Osteoblast (primary cell): Measurements from ENCODE around the gene HHLA2. TPM values are rescaled to one million over a fixed set of nuclear protein-coding genes. Genes with fewer than 3 reads are reported as not detected.

Experiments
- DNase-seq: peaks from one replicate; pipeline ENCODE4 v3.0.0; 2011; ENCODE audit warnings: low spot score, mixed read lengths; ENCODE audit not compliant: insufficient read length; ENCODE audit errors: missing footprints
- H2AFZ ChIP-seq: 2 replicates; pipeline ENCODE4 v1.6.0; 2011; ENCODE audit warnings: mild to moderate bottlenecking, low read length
- H3K27ac ChIP-seq: 2 replicates; pipeline ENCODE4 v1.5.1; 2011; ENCODE audit warnings: mild to moderate bottlenecking, low read depth, low read length, moderate library complexity
- H3K27me3 ChIP-seq: 2 replicates; pipeline ENCODE4 v1.6.0; 2012; ENCODE audit warnings: mild to moderate bottlenecking, control low read depth, inconsistent platforms, low read length, moderate library complexity; ENCODE audit not compliant: insufficient read depth
- H3K36me3 ChIP-seq: 2 replicates; pipeline ENCODE4 v1.5.1; 2011; ENCODE audit warnings: mild to moderate bottlenecking, low read length, control low read depth, moderate library complexity; ENCODE audit not compliant: insufficient read depth
- H3K4me1 ChIP-seq: 2 replicates; pipeline ENCODE4 v1.5.1; 2011; ENCODE audit warnings: mild to moderate bottlenecking, low read length, control low read depth, moderate library complexity; ENCODE audit not compliant: insufficient read depth
- H3K4me2 ChIP-seq: 2 replicates; pipeline ENCODE4 v1.6.0; 2011; ENCODE audit warnings: mild to moderate bottlenecking, low read length; ENCODE audit not compliant: insufficient read depth
- H3K4me3 ChIP-seq: fragments of 200-600 bp; sonication (generic); 3 replicates; pipeline ENCODE4 v1.5.1; 2012; ENCODE audit warnings: mild to moderate bottlenecking, low read length, inconsistent platforms; ENCODE audit not compliant: insufficient read depth
- H3K79me2 ChIP-seq: 2 replicates; pipeline ENCODE4 v1.6.0; 2012; ENCODE audit warnings: mild to moderate bottlenecking, low read length, control low read depth, inconsistent platforms; ENCODE audit not compliant: insufficient read depth
- H3K9me3 ChIP-seq: 2 replicates; pipeline ENCODE4 v1.5.1; 2011; ENCODE audit warnings: low read depth, low read length, control low read depth
- H4K20me1 ChIP-seq: 2 replicates; pipeline ENCODE4 v1.6.0; 2012; ENCODE audit warnings: mild to moderate bottlenecking, low read length, control low read depth; ENCODE audit not compliant: insufficient read depth
- total RNA-seq: library from RNA; depleted of rRNA; stranded (reverse); fragments of >200 nt; gene quantifications from 2 replicates; pipeline ENCODE4 v1.2.3, GENCODE V29; 2012
- TF ChIP-seq, protein P1 (sequence below): IDR thresholded peaks from 2 replicates; pipeline ENCODE4 v1.5.1; 2011; ENCODE audit warnings: mild to moderate bottlenecking, low read depth, low read length, moderate library complexity; ENCODE audit errors: extremely low read depth

Gene HHLA2
- total RNA-seq, 1 donor = not detected

DNA sequence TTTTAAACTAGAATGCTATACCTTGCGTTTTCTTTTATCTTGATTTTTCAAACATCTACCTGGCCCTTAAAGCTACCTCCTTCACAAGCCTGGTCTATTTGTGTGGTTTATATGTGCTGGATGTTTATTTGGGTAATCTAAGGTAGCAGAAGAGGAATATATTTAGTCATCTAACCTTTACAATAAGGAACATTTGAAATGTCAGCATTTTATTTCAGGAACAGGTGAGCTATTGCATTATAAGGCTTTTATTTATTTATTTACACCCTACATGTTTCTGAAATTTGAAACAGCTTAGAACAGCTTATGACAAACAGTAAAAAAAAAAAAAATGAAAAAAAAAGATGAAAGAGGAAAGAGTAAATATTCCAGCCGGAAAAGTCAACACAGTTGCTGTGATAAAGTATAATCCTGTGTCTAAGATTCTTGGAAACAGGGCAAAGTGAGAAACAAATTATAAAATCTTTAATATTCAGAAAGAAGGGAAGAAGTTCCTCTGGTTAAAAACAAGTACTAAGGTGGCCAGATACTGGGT lies 19.5 kb downstream of the HHLA2 start:
- no peaks in the 10 kb centered on the region for H3K9me3 ChIP-seq
- H3K79me2 ChIP-seq = no peaks in the 10 kb centered on the region
- TF ChIP-seq, protein P1, sequence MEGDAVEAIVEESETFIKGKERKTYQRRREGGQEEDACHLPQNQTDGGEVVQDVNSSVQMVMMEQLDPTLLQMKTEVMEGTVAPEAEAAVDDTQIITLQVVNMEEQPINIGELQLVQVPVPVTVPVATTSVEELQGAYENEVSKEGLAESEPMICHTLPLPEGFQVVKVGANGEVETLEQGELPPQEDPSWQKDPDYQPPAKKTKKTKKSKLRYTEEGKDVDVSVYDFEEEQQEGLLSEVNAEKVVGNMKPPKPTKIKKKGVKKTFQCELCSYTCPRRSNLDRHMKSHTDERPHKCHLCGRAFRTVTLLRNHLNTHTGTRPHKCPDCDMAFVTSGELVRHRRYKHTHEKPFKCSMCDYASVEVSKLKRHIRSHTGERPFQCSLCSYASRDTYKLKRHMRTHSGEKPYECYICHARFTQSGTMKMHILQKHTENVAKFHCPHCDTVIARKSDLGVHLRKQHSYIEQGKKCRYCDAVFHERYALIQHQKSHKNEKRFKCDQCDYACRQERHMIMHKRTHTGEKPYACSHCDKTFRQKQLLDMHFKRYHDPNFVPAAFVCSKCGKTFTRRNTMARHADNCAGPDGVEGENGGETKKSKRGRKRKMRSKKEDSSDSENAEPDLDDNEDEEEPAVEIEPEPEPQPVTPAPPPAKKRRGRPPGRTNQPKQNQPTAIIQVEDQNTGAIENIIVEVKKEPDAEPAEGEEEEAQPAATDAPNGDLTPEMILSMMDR = no peak
- H3K4me2 ChIP-seq = no peak overlapping the region
- no peak overlapping the region for H3K4me3 ChIP-seq
- no peaks in the 10 kb centered on the region for H4K20me1 ChIP-seq
- peaks cover 7% of the 10 kb centered on the region for H3K4me1 ChIP-seq
- DNase-seq = no peak
- H3K36me3 ChIP-seq = no peaks in the 10 kb centered on the region
- no peak overlapping the region for H2AFZ ChIP-seq
- H3K27ac ChIP-seq = no peak overlapping the region
- peaks cover 3% of the 10 kb centered on the region for H3K27me3 ChIP-seq

DNA sequence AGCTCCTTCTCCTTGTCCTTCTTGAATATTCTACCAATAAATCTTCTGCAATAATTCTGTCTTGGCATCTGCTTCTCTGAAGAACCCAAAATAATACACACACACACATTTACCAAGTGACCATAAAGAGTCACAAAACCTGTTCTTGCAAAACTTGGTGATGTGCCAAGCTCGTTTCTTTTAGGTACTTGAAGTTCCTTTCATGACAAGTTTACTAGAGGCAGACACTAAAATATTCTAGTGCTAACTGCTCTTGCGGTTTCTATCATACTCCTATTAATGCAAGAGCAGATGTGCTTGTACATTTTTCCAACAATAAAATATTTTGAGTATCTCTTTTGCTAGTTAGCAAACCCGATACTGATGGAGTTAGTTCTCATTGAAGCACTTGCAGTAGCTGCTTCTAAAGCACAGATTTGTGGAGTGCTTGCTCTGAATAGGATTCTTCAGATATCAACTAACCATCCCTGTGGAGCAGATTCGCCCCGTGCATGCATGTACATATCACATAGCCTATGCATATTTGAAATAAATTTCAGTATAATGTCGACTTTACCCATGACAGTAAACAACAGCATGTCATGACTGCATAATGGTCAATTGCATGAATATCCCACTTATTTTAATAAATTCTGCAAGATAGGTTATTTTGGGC lies 23.2 kb downstream of the HHLA2 start:
- no peak overlapping the region for H3K4me2 ChIP-seq
- H3K4me3 ChIP-seq = no peak overlapping the region
- no peaks in the 10 kb centered on the region for H3K4me1 ChIP-seq
- H3K79me2 ChIP-seq = no peaks in the 10 kb centered on the region
- no peaks in the 10 kb centered on the region for H3K9me3 ChIP-seq
- H4K20me1 ChIP-seq = no peaks in the 10 kb centered on the region
- H3K27me3 ChIP-seq = peaks cover 8% of the 10 kb centered on the region
- H3K36me3 ChIP-seq = no peaks in the 10 kb centered on the region
- H2AFZ ChIP-seq = no peak overlapping the region
- TF ChIP-seq, protein P1 = no peak
- H3K27ac ChIP-seq = no peak overlapping the region
- DNase-seq = no peak

DNA sequence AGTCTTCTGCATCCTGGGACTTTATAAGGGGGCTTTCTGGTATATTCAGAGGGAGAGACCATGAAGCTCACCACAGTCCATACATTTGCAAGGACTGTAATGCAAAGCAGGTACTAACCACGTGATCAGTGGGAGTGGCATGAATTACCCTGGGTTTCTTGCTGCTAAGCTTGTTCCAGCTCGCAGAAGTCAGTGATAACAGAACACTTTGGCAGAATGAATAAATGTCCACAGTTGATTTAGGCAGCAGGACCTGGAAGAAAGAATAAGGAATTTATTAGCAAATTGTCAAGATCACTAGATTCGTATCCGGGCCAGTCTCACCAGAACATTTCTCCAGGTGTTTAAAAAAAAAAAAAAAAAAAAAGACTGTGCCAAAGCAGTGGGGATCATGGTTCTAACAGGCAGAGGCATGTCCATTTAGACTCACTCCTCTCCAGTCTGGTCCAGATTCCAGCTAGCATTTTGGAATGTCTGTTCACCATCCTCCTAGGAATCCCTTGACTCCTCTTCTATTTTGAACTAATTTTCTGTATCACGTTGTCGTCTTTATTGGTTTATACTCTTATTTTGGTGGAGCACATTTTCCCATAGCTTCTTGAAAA lies 24.5 kb downstream of the HHLA2 start:
- Histone ChIP-seq H3K36me3 (no peaks in the 10 kb centered on the region), H4K20me1 (no peaks in the 10 kb centered on the region), H3K27ac (no peak overlapping the region), H3K4me2 (no peak overlapping the region), H3K4me1 (no peaks in the 10 kb centered on the region), H3K4me3 (no peak overlapping the region), H3K27me3 (peaks cover 8% of the 10 kb centered on the region), H3K9me3 (no peaks in the 10 kb centered on the region), H2AFZ (no peak overlapping the region), H3K79me2 (no peaks in the 10 kb centered on the region)
- TF ChIP-seq, protein P1 = no peak
- no peak for DNase-seq

DNA sequence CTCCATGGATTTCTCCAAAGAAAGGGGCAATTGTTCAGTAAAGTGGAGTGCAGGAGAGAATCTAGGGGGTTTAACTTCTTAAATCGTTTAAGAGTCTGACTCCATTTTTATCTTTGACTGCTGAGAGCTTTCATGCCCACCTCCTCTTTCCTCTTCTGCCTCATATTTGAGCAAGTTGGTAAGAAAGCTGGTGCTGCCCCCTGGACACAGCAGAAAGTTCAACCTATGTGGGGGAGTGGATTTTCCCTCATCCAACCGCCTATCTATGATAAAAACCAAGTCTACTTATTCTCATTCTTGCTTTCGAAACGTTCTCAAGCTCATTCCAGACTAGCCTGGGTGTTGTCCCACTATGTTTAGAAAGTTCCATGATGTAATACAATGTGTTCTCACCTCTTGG lies 26.0 kb downstream of the HHLA2 start:
- H3K4me2 ChIP-seq = no peak overlapping the region
- no peaks in the 10 kb centered on the region for H3K79me2 ChIP-seq
- DNase-seq = no peak
- H2AFZ ChIP-seq = no peak overlapping the region
- H3K9me3 ChIP-seq = no peaks in the 10 kb centered on the region
- H3K4me1 ChIP-seq = no peaks in the 10 kb centered on the region
- TF ChIP-seq, protein P1 = no peak
- no peaks in the 10 kb centered on the region for H4K20me1 ChIP-seq
- no peak overlapping the region for H3K4me3 ChIP-seq
- no peaks in the 10 kb centered on the region for H3K36me3 ChIP-seq
- H3K27me3 ChIP-seq = peaks cover 8% of the 10 kb centered on the region
- H3K27ac ChIP-seq = no peak overlapping the region
